C1 segment of cervical spinal cord (tissue), 14 donors: ENCODE measurements around the gene ADGRG3.

Experiments
- DNase-seq, 14 donors: peaks; one replicate each; lab custom pipeline; 2025; lab: John Stamatoyannopoulos, UW

ADGRG3 gene

GRCh38 chr16:57734925-57735754, 67.0 kb downstream of the ADGRG3 start:
- peak; percentile 90 to 100 (median 99) for DNase-seq

- no peak for DNase-seq
Measured at GRCh38 chr16:57735755-57736418, 67.8 kb downstream of the ADGRG3 start, which contains the start of gene KATNB1. Gene KATNB1 (plus strand): TSS chr16:57735770. CDS start chr16:57737244, 1,474 bp downstream.

- peak in 4 of 14 donors; percentile 9 to 33 (median 17) for DNase-seq
Measured at GRCh38 chr16:57736419-57737351, 68.6 kb downstream of the ADGRG3 start.

GRCh38 chr16:57738844-57739243, 70.7 kb downstream of the ADGRG3 start:
- DNase-seq, result no peak
